GM20431 (cell line): Measurements from ENCODE around the gene ZNF638.

Experiments
- in situ Hi-C: fragments of 300-500 bp; cut with MseI, MboI; formaldehyde crosslinking; loops from one replicate; pipeline ENCODE4 v1.15.0; 2020; ENCODE audit warnings: low sequenced_read_pairs; ENCODE audit not compliant: unreplicated experiment

Gene ZNF638

DNA sequence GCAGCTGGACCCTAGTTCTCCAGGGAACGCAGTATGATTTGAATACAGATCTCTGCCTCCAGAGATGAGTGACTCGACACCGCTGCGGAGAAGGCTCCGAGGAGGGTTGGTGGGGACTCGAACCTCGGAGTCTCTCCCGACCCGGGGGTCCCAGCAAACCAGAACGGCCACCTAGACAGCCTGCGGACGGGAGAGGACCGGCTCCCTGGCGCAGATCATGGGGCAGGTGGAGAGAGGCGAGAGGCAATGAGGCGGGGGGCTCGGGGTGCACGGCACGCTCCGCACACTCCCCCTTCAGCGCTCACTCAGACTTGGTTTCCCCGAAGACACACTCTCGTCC, 134.3 kb downstream of the ZNF638 start:
- in situ Hi-C loops = no loop called here

GRCh38 chr2:71466301-71467179, 135.0 kb downstream of the ZNF638 start:
- in situ Hi-C loops = no loop called here

DNA sequence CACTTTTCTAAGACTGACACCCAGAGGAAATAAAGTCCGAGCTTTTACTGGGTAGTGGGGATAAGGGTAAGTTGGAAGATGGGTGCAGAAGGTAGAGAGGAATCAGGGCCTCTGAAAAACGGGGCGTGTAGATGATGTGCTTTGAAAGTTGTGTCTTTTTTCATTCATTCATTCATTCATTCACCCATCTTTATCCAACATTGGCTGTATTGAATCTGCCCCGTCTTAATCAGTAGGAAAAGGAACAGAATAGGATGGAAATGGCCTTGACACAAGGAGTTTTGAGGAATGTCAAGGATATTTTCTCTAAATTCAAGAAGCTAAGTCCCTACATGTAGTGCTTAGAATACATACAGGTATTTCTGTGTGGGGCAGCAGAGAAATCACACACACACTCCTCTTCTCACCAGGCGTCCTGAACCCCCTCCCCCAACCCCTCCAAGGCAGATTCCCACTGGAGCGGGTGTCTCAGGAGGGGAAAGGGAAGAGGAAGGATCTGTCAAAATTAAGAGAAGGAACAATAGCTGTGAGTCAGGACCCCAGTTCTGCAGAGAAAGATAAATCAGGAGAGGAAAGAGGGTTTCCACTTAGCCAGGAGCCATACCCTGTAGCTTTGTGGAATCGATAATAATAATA, 135.7 kb downstream of the ZNF638 start:
- in situ Hi-C loops = no loop called here

DNA sequence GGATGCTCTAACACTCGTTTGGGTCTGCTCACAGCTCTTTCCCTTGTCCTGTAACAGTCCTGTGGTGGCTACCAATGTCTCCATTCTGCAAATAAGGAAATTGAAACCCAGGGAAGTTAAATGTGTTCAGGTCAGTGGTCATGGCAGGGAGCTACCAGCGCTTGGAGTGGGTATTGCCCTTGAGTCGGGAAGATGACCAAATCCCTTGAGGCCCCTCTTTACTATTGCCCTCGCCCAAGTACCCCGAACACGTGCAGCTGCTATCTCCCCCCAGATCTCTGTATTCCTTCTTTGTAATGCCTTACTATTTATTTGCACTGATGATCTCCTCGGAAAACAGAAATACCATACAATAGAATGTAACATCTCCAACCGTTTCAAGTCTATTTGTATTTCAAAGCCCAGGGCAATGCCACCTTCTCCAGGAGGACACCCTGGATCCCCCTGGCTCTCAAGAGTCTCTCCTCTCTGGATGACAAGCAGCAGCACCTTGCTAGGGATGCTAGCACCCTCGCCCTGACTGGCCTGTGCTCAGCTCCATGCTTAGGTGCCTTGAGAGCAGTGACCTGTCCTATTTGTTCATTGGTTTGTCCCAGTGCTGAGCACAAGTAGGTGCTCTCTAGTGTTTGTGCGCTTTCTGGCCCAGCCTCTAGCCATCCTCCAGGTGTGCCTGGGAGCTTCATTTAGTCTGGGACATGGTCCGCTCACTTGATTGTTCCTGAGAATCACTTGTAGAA, 136.9 kb downstream of the ZNF638 start:
- in situ Hi-C loops = no loop called here

GRCh38 chr2:71469403-71470398, 138.1 kb downstream of the ZNF638 start:
- in situ Hi-C loops = no loop called here

- in situ Hi-C loops = no loop called here
Observed at GRCh38 chr2:71471276-71471675, 139.7 kb downstream of the ZNF638 start.

GRCh38 chr2:71472019-71472418, 140.4 kb downstream of the ZNF638 start:
- in situ Hi-C loops = no loop called here

DNA sequence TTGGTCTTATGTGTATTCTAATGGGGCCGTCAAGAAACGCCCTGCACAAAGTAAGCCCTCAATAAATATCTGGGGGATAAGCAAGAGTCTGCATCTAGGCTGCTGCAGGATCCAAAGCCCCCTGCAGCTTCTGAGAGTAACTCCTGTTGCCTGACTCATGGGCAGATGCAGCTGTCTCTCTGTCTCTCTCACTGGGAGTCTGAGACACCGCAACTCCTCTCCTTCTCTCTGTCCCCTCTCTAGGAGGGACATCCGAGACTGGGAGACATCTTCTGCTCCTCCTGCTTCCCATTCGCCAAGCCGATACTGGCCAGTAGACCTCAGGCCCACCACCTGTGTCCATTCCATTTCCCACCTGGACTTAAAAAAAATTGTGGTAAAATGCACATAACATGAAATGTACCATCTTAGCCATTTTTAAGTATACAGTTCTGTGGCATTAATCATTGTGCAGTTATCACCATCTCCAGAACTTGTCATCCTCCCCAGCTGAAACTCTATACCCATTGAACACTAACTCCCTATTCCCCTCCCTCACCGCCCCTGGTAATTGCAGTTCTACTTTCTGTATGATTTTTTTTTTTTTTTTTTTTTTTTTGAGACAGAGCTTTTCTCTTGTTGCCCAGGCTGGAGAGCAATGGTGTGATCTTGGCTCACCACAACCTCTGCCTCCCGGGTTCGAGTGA, 141.9 kb downstream of the ZNF638 start:
- in situ Hi-C loops = no loop called here

GRCh38 chr2:71474116-71474743, 142.6 kb downstream of the ZNF638 start:
- in situ Hi-C loops = no loop called here

DNA sequence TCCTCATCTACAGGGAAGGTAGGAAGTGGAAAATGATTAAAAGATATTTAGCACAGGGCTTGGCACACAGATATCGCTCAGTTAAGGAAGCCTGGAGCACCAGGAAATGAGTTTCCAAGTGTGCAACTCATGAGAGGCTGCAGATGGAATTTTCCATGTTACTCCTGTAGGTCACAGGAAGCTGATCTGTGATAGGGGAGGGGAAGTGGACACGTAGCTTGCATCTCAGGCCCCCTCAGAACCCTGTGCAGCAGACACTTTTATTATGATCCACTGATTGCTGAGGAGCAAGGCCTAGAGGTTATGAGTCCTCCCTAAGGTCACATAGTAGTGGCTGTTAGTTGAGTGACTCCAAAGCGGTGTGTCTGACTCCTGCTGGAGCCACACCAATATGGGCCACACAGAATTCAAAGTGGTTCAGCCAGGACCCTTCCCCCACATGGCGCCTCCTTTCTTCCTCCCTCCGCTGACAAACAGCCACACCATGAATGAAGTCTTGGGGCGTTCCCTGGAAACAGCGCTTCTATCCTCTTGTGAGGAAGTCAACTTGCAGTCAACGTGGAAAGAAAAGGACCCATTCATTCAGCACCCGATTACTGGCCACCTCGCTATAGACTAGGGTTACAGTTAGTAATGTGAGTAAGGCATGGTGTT, 143.3 kb downstream of the ZNF638 start:
- in situ Hi-C loops = no loop called here

DNA sequence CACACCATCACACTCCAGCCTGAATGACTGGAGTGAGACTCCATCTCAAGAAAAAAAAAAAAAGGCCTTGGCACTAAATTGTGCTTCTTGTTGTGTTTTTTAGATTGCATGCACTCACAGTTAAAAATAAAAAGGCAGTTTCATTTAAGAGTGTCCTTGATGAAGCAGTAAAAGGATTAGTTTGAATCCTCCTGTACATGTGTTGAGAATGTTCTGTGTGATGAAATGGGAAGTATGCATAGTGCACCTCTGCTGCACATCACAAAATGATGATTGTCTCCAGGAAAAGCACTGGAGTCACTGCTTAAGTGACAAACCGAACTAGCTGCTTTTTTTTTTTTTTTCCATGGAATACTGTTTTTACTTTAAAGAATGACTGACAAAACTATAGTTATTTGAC, 144.9 kb downstream of the ZNF638 start:
- in situ Hi-C loops = no loop called here

GRCh38 chr2:71477231-71477691, 145.7 kb downstream of the ZNF638 start:
- in situ Hi-C loops = no loop called here

DNA sequence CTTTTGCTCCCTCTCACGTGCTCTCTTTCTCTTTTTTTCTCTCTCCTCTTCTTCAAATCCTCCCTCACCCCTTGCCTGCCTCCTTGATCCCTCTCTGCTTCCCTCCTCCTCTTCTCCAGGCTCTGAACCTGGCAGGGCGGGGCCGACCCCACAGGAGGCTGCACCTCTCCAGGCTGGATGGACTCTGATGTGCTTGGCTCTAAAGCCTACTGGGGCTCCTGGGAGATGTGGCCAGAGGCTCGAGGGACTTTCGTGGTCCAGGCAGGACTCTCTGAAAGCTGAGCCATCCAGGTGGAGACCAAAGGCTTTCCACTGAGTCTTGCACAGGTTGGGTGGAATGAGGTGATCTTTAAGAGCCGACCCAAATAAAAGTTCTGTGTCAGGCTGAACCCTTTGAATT, 147.2 kb downstream of the ZNF638 start:
- in situ Hi-C loops = no loop called here

- in situ Hi-C loops = no loop called here
Observed at GRCh38 chr2:71479261-71479660, 147.7 kb downstream of the ZNF638 start.

GRCh38 chr2:71481111-71481510, 149.5 kb downstream of the ZNF638 start:
- in situ Hi-C loops = no loop called here

DNA sequence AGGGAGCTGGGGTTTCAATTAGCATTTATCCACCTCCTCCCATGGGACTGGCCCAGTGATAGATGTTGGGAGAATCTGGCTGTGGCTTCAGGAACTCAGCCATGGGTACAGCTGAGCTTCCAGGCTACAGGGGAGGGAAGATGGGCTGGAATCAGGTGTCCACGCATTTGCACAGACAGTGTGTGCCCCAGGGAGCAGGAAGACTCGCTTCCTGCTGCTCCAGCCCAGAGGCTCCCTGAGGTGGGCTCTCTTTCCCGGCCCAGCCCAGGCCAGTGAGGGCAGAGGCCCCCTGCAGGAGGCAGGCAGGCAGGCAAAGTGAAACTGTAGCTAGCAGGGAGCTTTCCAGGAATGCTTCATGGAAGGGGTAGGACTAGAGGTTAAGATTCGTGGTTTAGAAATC, 150.5 kb downstream of the ZNF638 start:
- in situ Hi-C loops = no loop called here

- in situ Hi-C loops = no loop called here
Observed at GRCh38 chr2:71483246-71483645, 151.7 kb downstream of the ZNF638 start.

DNA sequence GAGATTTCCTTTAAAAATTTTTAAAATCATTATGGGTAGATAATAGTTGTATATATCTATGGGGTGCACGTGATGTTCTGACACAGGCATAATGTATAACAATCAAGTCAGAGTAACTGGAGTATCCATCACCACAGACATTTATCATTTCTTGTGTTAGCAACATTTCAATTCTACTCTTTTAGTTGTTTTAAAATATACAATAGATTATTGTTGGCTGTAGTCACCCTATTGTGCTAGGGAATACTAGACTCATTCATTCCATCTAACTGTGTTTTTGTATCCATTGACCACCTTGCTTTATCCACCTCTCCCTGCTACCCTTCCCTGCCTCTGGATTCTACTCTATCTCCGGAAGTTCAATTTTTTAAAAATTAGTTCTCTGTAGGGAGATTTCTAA, 152.8 kb downstream of the ZNF638 start:
- in situ Hi-C loops = no loop called here
